ENCODE results near the gene ACE2.
"Not testable (repeated sequence)": the region's sequence is repeated elsewhere in the genome, so short reads cannot be mapped to it uniquely, and the experiment has no call there.

Gene ACE2
- total RNA-seq: 0 to 0.05 reads per million in 2 donors

DNA sequence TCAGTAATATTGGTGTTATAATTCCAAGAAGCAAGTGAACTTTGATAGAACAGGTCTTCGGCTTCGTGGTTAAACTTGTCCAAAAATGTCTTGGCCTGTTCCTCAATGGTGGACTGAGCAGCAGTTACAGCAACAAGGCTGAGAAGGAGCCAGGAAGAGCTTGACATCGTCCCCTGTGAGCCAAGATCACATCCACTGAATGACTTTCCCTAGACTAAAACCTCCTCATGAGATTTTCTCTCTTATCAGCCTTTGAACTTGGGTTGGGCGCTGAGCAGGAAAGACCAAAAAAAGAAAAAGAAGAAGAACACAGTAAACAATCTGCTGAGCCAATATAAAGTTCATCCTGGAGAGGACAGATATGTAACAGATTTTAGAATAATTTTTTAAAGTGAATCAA lies at the start of gene ACE2:
Gene ACE2 (minus strand): TSS at position 216 of the 400 bp plus-strand sequence. CDS start 49 bp downstream, at position 167.
- no peak for DNase-seq

DNA sequence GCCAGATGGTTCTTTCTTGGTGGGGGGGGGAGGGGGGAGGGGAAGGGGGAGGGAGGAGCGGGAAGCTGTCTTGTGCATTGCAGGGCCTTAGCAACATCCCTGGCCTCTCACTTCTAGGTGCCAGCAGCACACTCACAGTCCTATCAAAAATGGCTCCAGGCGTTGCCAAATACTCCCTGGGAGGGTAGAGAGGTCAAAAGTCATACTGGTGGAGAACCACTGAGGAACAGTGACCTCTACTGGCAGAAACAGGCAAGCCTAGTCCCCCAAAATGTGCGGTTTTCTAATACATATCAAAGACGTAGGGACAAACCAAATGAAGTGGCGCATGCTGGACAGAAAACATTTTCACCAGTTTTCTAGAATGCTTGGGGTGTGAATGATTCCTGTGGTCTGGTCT lies 46.8 kb upstream of the ACE2 start:
- not testable (repeated sequence) for DNase-seq

GRCh38 chrX:15646543-15646942 lies 45.8 kb upstream of the ACE2 start:
- DNase-seq: no peak

GRCh38 chrX:15646031-15646430 lies 45.3 kb upstream of the ACE2 start:
- DNase-seq: no peak

DNA sequence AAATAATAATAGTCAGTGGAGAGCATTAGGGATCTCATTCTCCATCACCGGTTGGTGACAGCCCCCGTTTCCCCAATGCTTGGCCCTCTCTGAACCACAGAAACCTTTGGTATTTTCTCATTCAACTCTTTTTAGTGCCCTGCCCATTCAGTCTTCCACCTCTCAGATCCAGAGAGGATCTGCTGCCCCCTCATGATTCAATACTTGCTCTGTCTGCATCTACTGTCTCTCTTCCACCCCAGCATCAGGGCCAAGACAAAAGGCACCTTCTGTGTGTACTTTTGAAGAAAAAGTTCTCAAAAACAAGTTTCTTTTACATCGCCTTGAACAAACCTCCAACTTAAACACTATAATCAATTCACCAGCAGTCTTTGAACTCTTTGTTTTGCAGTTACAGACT lies 44.5 kb upstream of the ACE2 start:
- no peak for DNase-seq

DNA sequence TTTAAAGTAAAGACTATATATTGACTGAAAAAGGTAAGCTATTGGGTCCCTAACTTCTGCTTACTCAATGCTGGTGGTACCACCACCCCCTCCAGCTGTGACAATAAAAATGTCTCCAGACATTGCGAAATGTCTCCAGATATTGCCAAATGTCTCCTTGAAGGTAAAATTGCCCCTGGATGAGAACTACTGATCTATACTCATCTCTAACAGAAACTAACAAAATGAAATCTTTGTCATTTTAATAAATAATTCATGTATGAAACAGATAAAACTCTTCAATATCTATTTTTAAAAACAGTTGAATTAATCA lies 43.8 kb upstream of the ACE2 start:
- no peak for DNase-seq

DNA sequence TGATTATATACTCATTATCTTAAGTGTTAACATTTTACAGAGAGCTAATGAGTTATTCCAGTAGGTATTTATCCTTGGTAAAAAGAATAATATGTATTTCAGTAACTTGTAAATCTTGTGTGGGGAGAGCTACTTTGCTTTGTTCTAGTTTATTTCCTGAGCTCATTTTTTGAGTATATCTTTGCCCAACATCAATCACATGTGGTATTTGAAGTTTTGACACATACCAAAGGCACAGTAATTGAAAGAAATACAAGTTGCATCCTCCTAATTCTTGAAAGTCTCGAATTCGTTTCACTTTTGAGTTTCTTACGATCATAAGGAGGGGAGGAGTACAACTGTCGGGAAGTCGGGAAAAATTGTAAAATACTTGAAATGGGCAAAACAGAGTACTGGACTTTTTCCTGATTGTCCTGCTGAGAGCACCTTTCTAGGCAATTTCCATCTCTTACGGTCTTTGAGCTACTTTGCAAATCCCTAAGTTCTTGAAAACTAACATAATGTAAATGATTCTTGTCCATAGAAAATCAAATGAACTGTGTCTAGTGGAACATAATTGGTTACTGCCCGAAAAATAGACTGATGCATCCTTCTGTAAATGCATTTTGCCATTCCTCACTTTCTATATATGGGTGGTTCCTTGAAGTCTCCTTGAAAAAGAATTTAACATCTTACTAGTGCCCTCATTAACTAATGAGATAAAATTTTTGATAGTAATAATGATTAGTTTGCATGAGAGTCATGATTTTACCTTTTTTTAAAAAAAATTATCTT lies 43.2 kb upstream of the ACE2 start:
- no peak for DNase-seq

GRCh38 chrX:15631637-15632036 lies 30.9 kb upstream of the ACE2 start:
- no peak for DNase-seq

GRCh38 chrX:15623054-15623453 lies 22.3 kb upstream of the ACE2 start:
- no peak for DNase-seq

DNA sequence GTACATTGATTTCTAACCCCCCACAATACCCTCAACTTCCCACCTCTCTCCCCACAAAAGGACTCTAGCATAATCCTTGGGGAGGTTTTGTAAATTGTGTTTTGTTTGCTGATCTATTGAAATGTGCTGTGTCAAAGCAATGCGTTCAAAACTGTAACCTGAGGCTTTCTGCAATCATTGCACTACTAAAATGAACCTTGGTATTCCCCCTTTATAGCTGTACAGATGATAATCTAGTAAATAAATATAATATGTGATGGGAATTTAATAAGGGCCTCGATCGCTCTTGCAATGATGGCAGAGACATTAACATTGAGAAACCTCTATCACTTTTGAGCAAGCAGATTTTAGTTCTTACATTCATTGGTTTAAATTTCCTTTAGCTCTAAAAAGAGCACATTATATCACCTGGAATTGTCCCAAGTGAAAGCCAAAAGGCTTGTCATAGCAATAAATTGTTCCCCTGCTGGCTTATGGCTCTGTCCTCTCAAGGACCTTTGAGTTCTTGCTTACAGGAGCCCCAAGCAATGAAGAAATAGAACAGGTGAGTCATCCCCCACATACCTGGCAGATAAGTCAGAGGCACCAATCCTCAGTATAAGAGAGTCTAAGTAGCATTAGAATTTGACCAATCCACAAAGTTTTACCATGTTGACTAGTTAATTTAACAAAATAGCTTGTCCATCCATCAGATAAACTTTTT lies 18.4 kb upstream of the ACE2 start:
- no peak for DNase-seq

DNA sequence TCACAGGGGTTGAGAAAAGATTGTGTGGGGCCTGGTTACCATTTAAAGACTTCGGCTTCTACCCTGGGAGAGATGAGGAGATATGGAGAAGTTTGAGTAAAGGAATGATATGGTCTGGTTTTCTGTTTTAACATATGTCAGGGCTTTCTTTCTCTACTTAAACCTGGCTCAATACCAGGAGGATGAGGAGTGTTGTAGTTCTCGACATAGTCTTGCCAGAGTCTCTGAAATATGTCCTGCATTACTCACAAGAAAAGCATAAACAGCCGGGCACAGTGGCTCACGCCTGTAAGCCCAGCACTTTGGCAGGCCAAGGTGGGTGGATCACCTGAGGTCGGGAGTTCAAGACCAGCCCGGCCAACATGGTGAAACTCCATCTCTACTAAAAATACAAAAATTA lies 16.4 kb upstream of the ACE2 start:
- DNase-seq: no peak

GRCh38 chrX:15616531-15616930 lies 15.8 kb upstream of the ACE2 start:
- no peak for DNase-seq

- no peak for DNase-seq
Observed at GRCh38 chrX:15607067-15607466, 6.3 kb upstream of the ACE2 start.

GRCh38 chrX:15606136-15606535 lies 5.4 kb upstream of the ACE2 start:
- no peak for DNase-seq

DNA sequence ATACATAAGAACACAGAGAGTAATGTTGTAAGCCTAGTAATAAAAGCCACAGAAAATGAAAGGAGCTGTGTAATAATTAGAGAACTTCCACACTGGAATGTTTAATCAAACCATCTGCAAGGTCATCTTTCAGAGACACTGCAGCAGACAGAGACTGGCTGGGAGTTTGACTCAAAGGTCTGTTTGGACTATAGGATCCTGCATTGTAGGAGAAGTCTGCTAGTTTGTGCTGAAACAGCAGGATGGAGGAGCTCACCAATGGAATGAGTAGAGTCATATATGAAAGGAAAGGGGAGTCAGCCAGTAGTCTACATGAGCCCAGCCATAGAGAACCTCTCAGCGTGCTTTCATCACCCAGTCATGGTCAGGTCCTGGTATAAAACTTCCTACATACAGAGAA lies 4.5 kb upstream of the ACE2 start:
- no peak for DNase-seq

- no peak for DNase-seq
Observed at GRCh38 chrX:15602761-15603160, 2.0 kb upstream of the ACE2 start.

DNA sequence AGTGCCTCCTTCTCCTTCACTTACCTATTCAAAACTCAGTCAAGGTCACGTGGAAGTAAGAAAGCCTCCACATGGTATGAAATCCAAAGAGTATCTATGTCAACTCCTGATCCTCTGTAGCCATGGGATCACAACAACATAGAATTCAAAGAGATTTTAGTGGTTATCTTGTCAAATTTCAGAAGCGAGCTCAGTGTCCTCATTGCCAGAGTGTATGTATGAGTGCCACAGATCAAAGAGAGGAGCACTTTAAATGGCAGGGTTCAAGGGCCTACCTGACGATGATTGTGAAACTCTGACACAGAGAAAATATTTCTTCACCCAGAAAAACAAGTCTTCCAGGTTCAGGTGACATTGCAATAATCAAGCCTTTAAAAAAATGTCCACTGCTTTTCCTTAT lies 1.2 kb upstream of the ACE2 start:
- no peak for DNase-seq

DNA sequence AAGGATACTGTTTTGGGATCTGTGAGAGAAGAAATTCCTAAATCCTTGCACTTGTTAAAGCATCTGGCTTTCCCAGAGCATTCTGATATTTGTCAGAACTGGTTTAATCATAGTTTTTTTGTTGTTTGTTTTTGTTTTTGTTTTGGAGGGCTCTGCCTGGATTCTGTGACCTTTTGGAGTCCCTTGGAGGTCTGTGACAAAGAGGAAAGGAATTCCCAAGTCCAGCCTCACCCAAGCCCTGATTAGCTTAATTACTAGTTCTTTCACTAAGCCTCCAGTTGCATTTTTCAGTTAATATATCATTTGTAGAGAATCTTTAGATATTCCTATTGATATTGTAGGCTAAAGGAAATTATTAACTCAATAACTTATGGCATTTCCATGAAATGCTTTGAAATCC lies 711 bp downstream of the ACE2 start:
- DNase-seq: no peak

GRCh38 chrX:15599461-15599860 lies 1.3 kb downstream of the ACE2 start:
- no peak for DNase-seq

- no peak for DNase-seq
Observed at GRCh38 chrX:15598026-15598425, 2.7 kb downstream of the ACE2 start.

GRCh38 chrX:15594371-15594770 lies 6.4 kb downstream of the ACE2 start:
- DNase-seq: no peak

DNA sequence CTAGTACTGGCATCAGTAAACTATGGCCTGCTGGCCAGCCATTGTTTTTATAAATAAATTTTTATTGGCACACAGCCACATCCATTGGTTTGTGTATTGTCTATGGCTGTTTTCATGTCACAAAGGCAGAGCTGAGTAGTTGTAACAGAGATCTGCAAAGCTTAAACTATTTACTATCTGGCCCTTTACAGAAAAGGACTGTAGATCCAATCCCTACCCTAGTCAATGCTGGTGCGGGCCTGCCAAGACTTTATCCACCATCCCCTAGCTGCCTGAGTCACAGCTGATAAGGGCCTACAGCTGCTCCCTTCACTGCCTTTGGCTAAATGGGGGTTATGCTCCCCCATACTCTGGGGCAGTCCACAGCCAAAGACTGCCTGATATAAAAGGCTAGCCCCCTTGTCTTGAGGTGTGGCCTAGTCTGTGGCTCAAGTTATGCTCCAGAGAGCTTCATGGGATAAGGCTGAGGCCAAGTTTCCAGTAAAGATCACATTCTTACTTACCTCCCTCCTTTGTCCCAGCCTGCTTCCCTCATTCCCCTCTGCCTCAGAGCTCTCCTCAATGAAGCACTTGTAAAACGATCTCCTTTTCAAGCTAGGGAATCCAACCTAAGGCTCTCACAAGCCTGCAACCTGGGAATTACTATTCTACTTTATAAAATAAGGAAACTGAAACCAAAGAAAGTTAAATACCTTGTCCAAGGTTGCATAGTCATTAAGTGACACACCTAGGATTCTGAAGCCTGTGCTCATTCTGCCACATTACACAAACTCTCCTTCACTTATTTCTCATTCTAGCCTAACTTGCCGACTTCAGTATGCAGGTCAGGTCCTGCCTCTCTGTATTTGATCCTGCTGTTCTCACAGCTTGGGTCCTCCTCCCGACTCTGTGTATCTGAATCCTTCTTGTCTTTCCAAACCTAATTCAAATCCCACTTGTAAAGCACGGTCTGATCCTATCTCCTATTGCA lies 20.7 kb downstream of the ACE2 start:
- DNase-seq: no peak

DNA sequence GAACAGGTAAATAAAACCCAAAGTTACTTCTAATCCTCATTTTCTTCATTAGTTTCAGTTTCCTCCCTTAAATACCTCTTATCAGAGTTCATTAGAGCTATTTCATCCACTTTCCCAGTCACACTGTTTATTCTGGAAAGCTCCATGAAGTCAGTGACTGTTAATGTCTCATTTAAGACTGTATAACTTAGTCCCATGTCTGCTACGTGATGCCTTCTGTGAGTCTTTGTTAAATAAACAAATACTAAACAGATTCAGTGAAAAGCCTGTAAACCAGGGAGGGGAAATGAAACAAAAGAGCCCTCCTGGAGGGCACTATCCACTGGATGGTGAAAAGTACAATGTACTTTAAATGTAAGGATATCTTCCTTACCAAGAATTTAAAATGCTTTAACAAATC lies 24.7 kb downstream of the ACE2 start:
- DNase-seq: no peak

- DNase-seq: no peak
Observed at GRCh38 chrX:15574017-15574416, 26.7 kb downstream of the ACE2 start.
